ENCODE results near the gene TDRKH. TPM values are rescaled to one million over a fixed set of nuclear protein-coding genes. Genes with fewer than 3 reads are reported as not detected.

The TDRKH gene
- total and polyA plus RNA-seq, 2 of the 13 experiments (the other 11 are each of a cell fraction or from before 2014, with no cell fraction given), result 3.9 to 5.4 TPM

DNA sequence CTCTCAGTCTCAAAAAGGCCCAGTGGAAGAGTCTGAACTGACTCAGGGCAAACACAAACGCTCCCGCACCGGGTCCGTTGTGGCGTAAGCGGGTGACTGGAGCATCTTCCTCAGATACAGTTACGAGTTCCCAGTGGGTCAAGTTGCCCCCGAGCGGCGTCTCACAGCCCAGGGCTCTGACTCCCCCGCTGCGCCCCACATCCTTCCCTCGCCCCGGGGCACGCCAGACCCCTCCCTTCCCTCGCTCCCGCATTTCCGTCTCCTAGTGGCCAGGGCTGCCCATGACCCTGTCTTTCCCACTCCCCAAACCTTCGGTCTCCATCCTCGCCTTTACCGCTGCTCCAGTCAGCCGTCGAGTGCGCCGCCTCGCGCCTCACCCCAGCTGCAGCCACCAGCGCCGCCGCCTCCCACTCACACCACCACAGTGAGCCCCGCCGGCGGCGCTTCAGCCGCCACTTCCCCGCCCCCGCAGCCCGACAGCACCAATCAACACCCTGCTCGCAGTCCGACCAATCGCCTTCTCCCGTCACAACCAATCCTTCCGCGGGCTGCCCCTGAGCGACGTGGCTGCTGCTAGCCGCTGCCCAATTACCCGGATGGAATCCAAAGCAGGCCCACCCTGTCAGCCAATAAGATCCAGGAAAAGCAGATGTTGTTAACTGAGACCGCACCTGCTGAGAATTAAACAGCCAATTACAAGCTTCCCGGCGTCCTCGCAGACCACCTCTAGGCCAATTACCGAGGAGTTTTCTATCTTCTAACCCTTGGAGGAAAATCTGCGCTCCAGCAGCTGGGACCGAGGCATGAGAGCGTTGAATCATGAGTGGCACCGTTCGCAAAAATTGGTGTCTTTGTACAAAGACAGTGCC is at the start of gene TDRKH (continued):
- TF ChIP-seq MNT (IDR thresholded peaks at IDR 0.05) (peak; percentile 54), ZNF724P (CRISPR knock-in tag; IDR thresholded peaks at IDR 0.05; ENCODE audit: borderline replicate concordance) (0 out of 2 replicates have a peak, but pooled peaks have one; percentile 21), THAP11 (CRISPR knock-in tag; IDR thresholded peaks at IDR 0.05) (peak; percentile 60), XRCC5 (optimal IDR thresholded peaks at IDR 0.05; ENCODE audit: low read length) (no peak), TEF (CRISPR knock-in tag; IDR thresholded peaks at IDR 0.05) (peak; percentile 68; the same call in 1 of the 2 replicates), WIZ (CRISPR knock-in tag; IDR thresholded peaks at IDR 0.05) (peak; percentile 85), SIN3B (IDR thresholded peaks at IDR 0.05; ENCODE audit: low read length) (peak; percentile 43; the same call in 1 of the 2 replicates), HNRNPK (IDR thresholded peaks at IDR 0.05; ENCODE audit: low read depth, low read length, poor library complexity, severe bottlenecking) (peak; percentile 78), FUBP1 (CRISPR knock-in tag; IDR thresholded peaks at IDR 0.05; ENCODE audit: borderline replicate concordance) (no peak), KDM3A (CRISPR knock-in tag; IDR thresholded peaks at IDR 0.05; ENCODE audit: low read depth) (no peak), ZNF24 (IDR thresholded peaks at IDR 0.05) (no peak), RBM39 (IDR thresholded peaks at IDR 0.05; ENCODE audit: low read depth, low read length, poor library complexity, severe bottlenecking) (peak; percentile 72), RELA (CRISPR knock-in tag; IDR thresholded peaks at IDR 0.05) (0 out of 2 replicates have a peak, but pooled peaks have one; percentile 62), SRY (CRISPR knock-in tag; IDR thresholded peaks at IDR 0.05) (peak; percentile 79), RNF2 (conservative IDR thresholded peaks at IDR 0.05; ENCODE audit: low read depth) (peak; percentile 96), HDAC1 (CRISPR knock-in tag; IDR thresholded peaks at IDR 0.05) (0 out of 2 replicates have a peak, but pooled peaks have one; percentile 35), ELF4 (CRISPR knock-in tag; IDR thresholded peaks at IDR 0.05; ENCODE audit: borderline replicate concordance) (peak; percentile 77), ZNF772 (CRISPR knock-in tag; IDR thresholded peaks at IDR 0.05) (peak; percentile 93), NKX3-1 (CRISPR knock-in tag; IDR thresholded peaks at IDR 0.05) (peak; percentile 86), ATF4 (CRISPR knock-in tag; IDR thresholded peaks at IDR 0.05) (peak in 1 of 2 experiments; percentile 67; a peak in 1 of 4 replicates)
- TF ChIP-seq, protein P1, sequence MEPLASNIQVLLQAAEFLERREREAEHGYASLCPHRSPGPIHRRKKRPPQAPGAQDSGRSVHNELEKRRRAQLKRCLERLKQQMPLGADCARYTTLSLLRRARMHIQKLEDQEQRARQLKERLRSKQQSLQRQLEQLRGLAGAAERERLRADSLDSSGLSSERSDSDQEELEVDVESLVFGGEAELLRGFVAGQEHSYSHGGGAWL (CRISPR knock-in tag; IDR thresholded peaks at IDR 0.05), result peak; percentile 84
- TF ChIP-seq, protein P2, sequence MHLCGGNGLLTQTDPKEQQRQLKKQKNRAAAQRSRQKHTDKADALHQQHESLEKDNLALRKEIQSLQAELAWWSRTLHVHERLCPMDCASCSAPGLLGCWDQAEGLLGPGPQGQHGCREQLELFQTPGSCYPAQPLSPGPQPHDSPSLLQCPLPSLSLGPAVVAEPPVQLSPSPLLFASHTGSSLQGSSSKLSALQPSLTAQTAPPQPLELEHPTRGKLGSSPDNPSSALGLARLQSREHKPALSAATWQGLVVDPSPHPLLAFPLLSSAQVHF (CRISPR knock-in tag; IDR thresholded peaks at IDR 0.05), result peak; percentile 94
